ENCODE measurements around the gene NTM.

Gene NTM

GRCh38 chr11:131829725-131830124, 459.3 kb downstream of the NTM start:
- no peaks in the 10 kb centered on the region for H3K36me3 ChIP-seq (ENCODE audit: insufficient read depth, low read length)
- H3K9ac ChIP-seq (ENCODE audit: insufficient read length): no peak overlapping the region
- no peak for TF ChIP-seq EZH2 (IDR thresholded peaks at IDR 0.05)
- TF ChIP-seq FOXP2 (optimal IDR thresholded peaks at IDR 0.05; ENCODE audit: control extremely low read depth, extremely low read length, insufficient read depth): no peak
- no peak for TF ChIP-seq POLR2AphosphoS5 (IDR thresholded peaks at IDR 0.05; ENCODE audit: borderline replicate concordance, low read depth, low read length)
- no peak for DNase-seq (ENCODE audit: low read depth, low spot score)
- no peak overlapping the region for H3K4me3 ChIP-seq
- no peak overlapping the region for H3K27ac ChIP-seq
- H3K9me3 ChIP-seq (ENCODE audit: low read depth, low read length): no peaks in the 10 kb centered on the region

GRCh38 chr11:131832079-131832478, 461.7 kb downstream of the NTM start:
- H3K4me3 ChIP-seq: no peak overlapping the region
- no peaks in the 10 kb centered on the region for H3K36me3 ChIP-seq (ENCODE audit: insufficient read depth, low read length)
- no peak overlapping the region for H3K27ac ChIP-seq
- no peaks in the 10 kb centered on the region for H3K9me3 ChIP-seq (ENCODE audit: low read depth, low read length)
- TF ChIP-seq EZH2 (IDR thresholded peaks at IDR 0.05): no peak
- TF ChIP-seq FOXP2 (optimal IDR thresholded peaks at IDR 0.05; ENCODE audit: control extremely low read depth, extremely low read length, insufficient read depth): no peak
- no peak for TF ChIP-seq POLR2AphosphoS5 (IDR thresholded peaks at IDR 0.05; ENCODE audit: borderline replicate concordance, low read depth, low read length)
- H3K9ac ChIP-seq (ENCODE audit: insufficient read length): no peak overlapping the region
- DNase-seq (ENCODE audit: low read depth, low spot score): no peak

- Histone ChIP-seq H3K27ac (no peak overlapping the region), H3K9ac (ENCODE audit: insufficient read length) (no peak overlapping the region), H3K9me3 (ENCODE audit: low read depth, low read length) (no peaks in the 10 kb centered on the region), H3K36me3 (ENCODE audit: insufficient read depth, low read length) (no peaks in the 10 kb centered on the region), H3K4me3 (no peak overlapping the region)
- TF ChIP-seq FOXP2 (optimal IDR thresholded peaks at IDR 0.05; ENCODE audit: control extremely low read depth, extremely low read length, insufficient read depth) (no peak), EZH2 (IDR thresholded peaks at IDR 0.05) (no peak), POLR2AphosphoS5 (IDR thresholded peaks at IDR 0.05; ENCODE audit: borderline replicate concordance, low read depth, low read length) (no peak)
- no peak for DNase-seq (ENCODE audit: low read depth, low spot score)
These were observed 463.0 kb downstream of the NTM start for GRCh38 chr11:131833366-131833765.

GRCh38 chr11:131837562-131837961, 467.1 kb downstream of the NTM start:
- Histone ChIP-seq H3K9me3 (ENCODE audit: low read depth, low read length) (no peaks in the 10 kb centered on the region), H3K9ac (ENCODE audit: insufficient read length) (no peak overlapping the region), H3K27ac (no peak overlapping the region), H3K36me3 (ENCODE audit: insufficient read depth, low read length) (no peaks in the 10 kb centered on the region), H3K4me3 (no peak overlapping the region)
- no peak for DNase-seq (ENCODE audit: low read depth, low spot score)
- no peak for TF ChIP-seq FOXP2 (optimal IDR thresholded peaks at IDR 0.05; ENCODE audit: control extremely low read depth, extremely low read length, insufficient read depth)
- no peak for TF ChIP-seq EZH2 (IDR thresholded peaks at IDR 0.05)
- no peak for TF ChIP-seq POLR2AphosphoS5 (IDR thresholded peaks at IDR 0.05; ENCODE audit: borderline replicate concordance, low read depth, low read length)

- H3K9ac ChIP-seq (ENCODE audit: insufficient read length): no peak overlapping the region
- H3K27ac ChIP-seq: no peak overlapping the region
These were observed 467.6 kb downstream of the NTM start for GRCh38 chr11:131838016-131838415.

GRCh38 chr11:131839326-131839725, 468.9 kb downstream of the NTM start:
- Histone ChIP-seq H3K4me3 (no peak overlapping the region), H3K9ac (ENCODE audit: insufficient read length) (no peak overlapping the region), H3K27ac (no peak overlapping the region), H3K36me3 (ENCODE audit: insufficient read depth, low read length) (no peaks in the 10 kb centered on the region), H3K9me3 (ENCODE audit: low read depth, low read length) (no peaks in the 10 kb centered on the region)
- no peak for TF ChIP-seq FOXP2 (optimal IDR thresholded peaks at IDR 0.05; ENCODE audit: control extremely low read depth, extremely low read length, insufficient read depth)
- TF ChIP-seq EZH2 (IDR thresholded peaks at IDR 0.05): no peak
- no peak for TF ChIP-seq POLR2AphosphoS5 (IDR thresholded peaks at IDR 0.05; ENCODE audit: borderline replicate concordance, low read depth, low read length)
- no peak for DNase-seq (ENCODE audit: low read depth, low spot score)

More at GRCh38 chr11:131838016-131838415, 467.6 kb downstream of the NTM start:
- Histone ChIP-seq H3K36me3 (ENCODE audit: insufficient read depth, low read length) (no peaks in the 10 kb centered on the region), H3K9me3 (ENCODE audit: low read depth, low read length) (no peaks in the 10 kb centered on the region), H3K4me3 (no peak overlapping the region)
- TF ChIP-seq FOXP2 (optimal IDR thresholded peaks at IDR 0.05; ENCODE audit: control extremely low read depth, extremely low read length, insufficient read depth) (no peak), POLR2AphosphoS5 (IDR thresholded peaks at IDR 0.05; ENCODE audit: borderline replicate concordance, low read depth, low read length) (no peak), EZH2 (IDR thresholded peaks at IDR 0.05) (no peak)
- no peak for DNase-seq (ENCODE audit: low read depth, low spot score)

GRCh38 chr11:131840545-131840944, 470.1 kb downstream of the NTM start:
- no peak overlapping the region for H3K27ac ChIP-seq

GRCh38 chr11:131841028-131841427, 470.6 kb downstream of the NTM start:
- Histone ChIP-seq H3K4me3 (no peak overlapping the region), H3K36me3 (ENCODE audit: insufficient read depth, low read length) (no peaks in the 10 kb centered on the region), H3K9ac (ENCODE audit: insufficient read length) (no peak overlapping the region), H3K27ac (no peak overlapping the region), H3K9me3 (ENCODE audit: low read depth, low read length) (no peaks in the 10 kb centered on the region)
- TF ChIP-seq EZH2 (IDR thresholded peaks at IDR 0.05) (no peak), POLR2AphosphoS5 (IDR thresholded peaks at IDR 0.05; ENCODE audit: borderline replicate concordance, low read depth, low read length) (no peak), FOXP2 (optimal IDR thresholded peaks at IDR 0.05; ENCODE audit: control extremely low read depth, extremely low read length, insufficient read depth) (no peak)
- DNase-seq (ENCODE audit: low read depth, low spot score): no peak

More at GRCh38 chr11:131840545-131840944, 470.1 kb downstream of the NTM start:
- TF ChIP-seq FOXP2 (optimal IDR thresholded peaks at IDR 0.05; ENCODE audit: control extremely low read depth, extremely low read length, insufficient read depth): no peak
- TF ChIP-seq POLR2AphosphoS5 (IDR thresholded peaks at IDR 0.05; ENCODE audit: borderline replicate concordance, low read depth, low read length): no peak
- TF ChIP-seq EZH2 (IDR thresholded peaks at IDR 0.05): no peak
- no peak for DNase-seq (ENCODE audit: low read depth, low spot score)
- H3K36me3 ChIP-seq (ENCODE audit: insufficient read depth, low read length): no peaks in the 10 kb centered on the region
- H3K4me3 ChIP-seq: no peak overlapping the region
- H3K9ac ChIP-seq (ENCODE audit: insufficient read length): no peak overlapping the region
- H3K9me3 ChIP-seq (ENCODE audit: low read depth, low read length): no peaks in the 10 kb centered on the region
